Fibroblast of skin of back (primary cell): ENCODE data around the gene RNF130. TPM values are rescaled to one million over a fixed set of nuclear protein-coding genes. Genes with fewer than 3 reads are reported as not detected.

Experiments used
- DNase-seq: peaks from one replicate; pipeline ENCODE4 v3.0.0-alpha.2; 2013
- polyA plus RNA-seq, 2 experiments: library from polyadenylated mRNA; unstranded; fragments of 120-200 nt; gene quantifications; one replicate each; pipeline ENCODE4 v1.2.1, GENCODE V29; 2013; ENCODE audit not compliant: insufficient read length in 2 of 2

RNF130 gene, protein sequence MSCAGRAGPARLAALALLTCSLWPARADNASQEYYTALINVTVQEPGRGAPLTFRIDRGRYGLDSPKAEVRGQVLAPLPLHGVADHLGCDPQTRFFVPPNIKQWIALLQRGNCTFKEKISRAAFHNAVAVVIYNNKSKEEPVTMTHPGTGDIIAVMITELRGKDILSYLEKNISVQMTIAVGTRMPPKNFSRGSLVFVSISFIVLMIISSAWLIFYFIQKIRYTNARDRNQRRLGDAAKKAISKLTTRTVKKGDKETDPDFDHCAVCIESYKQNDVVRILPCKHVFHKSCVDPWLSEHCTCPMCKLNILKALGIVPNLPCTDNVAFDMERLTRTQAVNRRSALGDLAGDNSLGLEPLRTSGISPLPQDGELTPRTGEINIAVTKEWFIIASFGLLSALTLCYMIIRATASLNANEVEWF
- polyA plus RNA-seq (2013, experiment 1 of 2; ENCODE audit: insufficient read length) = 28.4 TPM
- 32.1 TPM for polyA plus RNA-seq (2013, experiment 2 of 2; ENCODE audit: insufficient read length)

DNA sequence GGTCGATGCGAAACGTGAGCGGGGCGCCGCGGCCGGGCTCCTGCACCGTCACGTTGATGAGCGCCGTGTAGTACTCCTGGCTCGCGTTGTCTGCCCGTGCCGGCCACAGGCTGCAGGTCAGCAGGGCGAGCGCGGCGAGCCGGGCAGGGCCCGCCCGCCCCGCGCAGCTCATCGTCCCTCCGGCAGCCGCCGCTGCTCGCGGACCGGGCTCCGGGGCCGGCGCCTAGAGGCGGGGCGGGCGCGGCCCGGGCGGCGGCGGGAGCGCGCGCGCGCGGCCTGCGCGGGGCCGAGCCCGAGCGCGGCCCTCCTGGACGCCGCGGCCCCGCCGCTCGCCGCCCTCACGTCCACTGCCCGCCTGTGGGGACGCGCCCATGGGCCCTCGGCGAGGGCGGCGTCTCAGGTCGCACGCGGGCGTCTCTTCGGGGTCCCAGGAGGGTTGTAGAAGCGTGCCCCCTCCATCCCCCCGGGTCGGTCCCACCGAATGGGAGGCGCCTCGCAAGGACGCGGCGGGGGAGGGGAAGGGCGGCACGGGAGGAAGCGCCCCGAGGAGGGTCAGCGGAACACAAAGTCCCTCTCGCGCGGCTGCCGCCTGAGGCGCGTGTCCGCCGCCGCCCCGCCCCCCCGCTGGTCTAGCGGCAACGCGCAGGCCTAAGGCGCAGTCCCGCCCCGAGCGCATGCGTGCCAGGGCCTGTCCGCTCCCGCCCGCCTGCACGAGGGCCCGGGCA, at the start of gene RNF130:
TSS of gene RNF130 (minus strand) at position 229 of the 725 bp plus-strand sequence. CDS start at position 172, 57 bp downstream.
- peak; percentile 91 for DNase-seq

DNA sequence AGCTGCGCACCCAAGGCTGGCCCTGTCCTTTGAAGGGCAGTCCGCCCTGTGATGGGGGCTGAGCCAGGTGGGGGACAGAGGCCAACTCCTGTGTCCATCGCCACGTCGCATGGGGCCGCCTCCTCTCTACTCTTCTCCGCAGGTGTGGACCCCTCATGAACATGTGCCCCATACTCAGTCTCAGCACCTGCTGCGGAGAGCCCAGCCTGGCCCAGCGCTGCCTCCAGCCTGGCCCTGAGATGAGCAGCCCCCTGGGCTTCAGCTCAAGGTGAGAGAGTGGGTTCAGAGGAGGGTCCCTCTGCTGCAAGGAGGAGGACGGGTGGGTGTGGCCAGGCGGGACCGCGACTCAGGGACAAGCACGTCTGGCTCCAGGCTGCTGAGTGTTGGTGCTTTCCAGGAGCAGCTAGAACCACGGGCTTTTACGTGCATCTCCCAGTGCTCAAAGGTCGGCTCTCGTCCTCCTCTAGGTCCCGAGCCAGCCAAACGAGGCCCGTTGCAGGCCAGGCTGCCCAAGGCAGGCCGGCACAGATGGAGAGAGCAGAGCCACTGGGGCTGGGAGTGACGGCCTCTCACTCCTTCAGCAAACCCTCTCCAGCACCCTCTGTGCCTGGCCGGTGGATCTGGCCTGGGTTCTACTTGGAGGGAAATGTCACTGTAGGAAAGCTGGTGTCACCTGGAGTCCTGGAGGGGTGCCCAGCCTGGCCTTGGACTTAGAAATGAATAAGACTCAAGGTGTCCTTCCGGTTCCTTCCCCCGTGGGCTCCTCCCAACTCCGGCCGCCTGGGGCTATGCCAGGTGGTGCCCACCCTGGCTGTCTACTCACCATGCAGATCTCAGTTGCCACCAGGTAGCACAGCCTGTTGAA, 48.9 kb upstream of the RNF130 start:
- DNase-seq = no peak

DNA sequence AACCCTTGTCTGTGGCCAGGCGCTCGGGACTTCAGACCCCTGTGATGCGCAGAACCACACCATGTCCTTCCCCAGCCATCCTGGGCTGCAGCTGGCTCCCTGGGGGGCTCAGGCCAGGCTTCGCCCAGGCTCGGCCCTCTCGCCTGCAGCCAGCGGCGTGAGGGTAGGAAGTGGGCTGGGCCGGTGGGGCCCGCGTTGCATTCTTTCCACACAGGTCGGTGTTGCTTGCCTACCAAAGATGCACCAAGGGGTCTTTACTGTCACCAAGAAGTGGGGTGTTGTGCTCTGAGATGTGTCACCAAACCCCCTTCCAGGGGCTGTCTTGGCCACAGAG, 48.3 kb upstream of the RNF130 start:
- no peak for DNase-seq

DNA sequence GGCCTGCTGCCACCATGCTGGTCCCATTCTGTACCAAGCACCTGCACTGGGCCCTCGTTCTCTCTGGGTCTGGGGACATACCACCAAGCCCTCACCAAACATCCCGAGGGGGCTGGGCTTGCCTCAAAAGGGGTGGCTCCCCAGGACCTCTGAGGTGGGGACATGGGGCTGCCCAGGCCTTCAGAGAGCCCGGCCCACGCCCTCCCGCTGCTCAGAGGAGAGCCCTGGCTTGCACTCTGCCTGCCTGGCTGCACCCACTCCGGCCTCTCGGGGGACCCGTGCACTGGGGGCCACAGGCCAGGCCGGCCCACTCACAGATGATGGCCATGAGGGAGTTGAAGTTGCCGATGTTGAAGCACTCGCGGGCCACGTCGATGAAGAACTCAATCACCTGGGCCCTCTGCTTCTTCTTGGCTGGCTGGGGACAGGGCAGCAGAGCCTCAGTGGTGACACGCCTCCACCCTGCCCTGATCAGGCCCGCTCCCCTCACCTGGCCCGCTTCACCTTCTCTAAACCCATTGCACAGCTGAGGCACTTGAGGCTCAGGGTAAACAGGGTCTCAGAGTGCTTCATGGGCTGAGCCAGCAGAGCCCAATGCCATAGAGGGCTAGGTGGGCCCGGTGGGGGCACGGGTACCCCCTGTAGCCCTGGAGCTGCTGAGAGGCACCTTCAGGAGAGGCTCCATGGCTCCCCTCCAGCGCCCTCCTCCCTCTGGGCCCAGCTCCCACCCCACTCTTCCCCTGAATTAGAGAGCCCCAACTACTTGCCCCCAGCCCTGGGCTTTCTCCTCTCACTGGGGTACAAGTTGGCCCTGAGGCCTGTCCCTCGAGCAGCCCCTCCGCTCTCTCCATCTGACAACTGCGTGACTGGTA, 47.7 kb upstream of the RNF130 start:
- DNase-seq = no peak

DNA sequence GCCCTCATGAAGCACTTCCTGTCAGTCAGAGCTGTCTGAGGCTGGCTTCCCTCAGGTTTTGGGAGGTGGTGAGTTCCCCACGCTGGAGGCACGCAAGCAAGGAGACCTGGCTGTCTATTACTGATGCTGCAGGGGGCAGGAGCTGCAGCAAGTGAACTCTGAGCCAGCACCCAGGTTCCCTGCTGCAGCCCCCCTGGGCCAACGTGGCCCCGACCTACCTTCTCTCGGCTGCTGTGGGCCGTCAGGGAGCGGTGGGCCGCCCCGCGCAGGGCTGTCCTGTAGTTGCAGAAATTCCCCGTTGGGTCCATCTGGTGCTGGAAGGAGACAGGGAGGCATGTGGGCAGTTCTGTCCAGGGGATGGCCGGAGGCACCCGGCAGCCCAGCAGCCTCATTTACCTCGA, 46.8 kb upstream of the RNF130 start:
- DNase-seq = no peak

DNA sequence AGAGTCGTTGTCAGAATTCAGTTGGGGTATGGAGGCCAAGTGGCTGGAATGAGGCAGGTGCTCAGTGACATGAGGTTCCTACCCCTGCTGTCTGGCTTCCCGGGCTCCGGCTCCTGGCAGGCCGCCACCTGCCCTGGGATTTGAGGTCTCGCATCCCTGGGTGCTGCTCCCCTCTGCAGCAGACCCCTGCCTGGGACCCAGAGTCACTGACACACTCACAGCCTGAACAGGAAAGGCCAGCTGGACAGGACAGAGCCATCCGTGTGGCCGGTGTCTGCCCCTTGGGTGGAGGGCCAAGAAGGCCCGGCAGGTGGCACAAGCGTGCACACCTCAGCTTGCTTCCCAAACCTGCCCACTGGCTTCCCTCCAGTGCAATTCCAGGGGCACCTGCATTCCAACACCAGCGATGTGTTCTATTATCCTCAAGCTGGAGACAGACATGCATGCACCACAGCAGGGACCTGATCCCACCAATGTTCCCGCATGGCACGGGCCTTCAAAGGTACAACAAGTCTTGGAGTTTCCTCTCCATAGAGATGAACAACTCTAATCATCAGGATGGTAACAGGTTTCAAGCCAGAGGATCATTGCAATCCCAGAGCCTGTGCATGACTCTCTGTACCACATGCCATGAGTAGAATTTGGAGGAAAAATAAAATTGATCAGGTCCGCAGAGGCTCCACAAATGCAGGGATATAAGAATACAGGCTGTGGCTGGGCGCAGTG, 45.6 kb upstream of the RNF130 start:
- no peak for DNase-seq

DNA sequence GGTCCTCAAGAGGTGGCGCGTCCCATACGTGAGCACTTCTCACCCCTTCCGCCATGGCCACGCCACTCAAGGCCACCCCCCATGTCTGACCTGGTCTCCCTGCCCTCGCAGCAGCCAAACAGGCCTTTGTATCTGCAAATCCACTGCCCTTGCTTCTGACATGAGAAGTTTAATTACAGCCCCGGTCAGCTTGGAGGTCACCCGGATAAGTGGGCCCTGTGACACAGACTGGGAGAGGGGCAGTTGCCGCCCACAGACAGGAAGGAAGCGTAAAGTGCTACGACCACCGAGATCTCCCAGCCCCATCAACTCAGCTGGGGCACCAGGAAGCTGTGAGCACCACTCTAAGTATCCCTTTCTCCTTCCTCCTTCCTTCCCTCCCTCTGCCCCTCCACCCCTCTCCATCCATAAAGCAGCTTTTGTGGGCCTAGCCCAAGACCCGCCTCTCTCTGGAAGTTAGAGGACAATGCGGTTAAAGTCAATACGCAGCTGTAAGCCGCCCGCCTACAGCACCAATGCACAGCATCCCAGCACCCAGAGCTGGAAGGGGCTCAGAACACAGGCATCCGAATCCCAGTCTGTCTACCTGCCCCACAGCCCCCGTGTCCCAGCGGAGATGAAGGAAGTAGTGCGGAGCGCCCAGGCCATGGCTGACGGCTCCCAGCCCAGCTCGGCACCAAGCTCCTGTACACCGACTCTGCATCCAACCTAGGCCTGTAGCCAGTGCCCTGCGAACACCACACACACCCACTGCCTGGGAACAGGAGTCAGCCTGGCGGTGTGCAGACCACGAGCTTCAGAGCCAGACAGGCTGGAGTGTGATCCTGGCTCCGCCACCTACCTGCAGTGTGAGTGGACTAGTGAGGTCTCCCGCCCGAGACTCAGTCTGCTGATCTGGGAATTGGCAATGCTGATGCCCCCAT, 44.8 kb upstream of the RNF130 start:
- no peak for DNase-seq

DNA sequence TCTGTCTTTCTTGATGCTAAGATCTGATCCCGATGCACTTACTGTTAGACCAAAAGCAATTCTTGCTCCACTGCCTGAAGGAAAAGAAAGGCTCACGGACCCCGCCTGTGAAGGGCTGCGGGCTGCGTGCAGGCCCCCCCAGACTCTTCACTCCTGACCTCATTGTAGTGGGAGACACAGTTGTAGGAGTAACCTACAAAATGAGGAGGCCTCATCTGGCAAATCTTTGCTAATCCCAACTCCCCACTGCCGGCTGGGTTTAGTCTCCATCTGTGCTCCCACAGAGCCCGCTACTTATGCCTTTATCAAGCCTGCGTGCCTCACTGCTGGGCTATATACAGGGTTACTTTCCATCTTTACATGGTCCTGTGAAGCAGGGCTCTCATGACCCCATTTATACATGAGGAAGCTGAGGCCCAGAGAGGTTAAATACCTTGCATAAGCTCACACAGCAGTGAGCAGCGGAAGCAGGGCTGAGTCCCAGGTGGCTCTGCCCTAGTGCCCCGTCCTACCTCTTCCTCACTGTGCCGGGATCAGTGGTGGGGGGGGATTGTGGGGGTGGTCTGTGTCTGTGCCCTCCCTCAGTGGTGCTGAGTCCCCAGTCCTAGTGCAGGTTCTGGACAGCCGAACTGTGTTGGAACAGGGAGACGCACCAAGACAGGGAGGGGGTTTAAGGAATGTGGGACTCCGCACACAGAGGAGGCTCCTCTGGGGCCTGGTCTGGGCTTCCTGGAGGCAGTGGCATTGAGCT, 43.9 kb upstream of the RNF130 start:
- DNase-seq = no peak

DNA sequence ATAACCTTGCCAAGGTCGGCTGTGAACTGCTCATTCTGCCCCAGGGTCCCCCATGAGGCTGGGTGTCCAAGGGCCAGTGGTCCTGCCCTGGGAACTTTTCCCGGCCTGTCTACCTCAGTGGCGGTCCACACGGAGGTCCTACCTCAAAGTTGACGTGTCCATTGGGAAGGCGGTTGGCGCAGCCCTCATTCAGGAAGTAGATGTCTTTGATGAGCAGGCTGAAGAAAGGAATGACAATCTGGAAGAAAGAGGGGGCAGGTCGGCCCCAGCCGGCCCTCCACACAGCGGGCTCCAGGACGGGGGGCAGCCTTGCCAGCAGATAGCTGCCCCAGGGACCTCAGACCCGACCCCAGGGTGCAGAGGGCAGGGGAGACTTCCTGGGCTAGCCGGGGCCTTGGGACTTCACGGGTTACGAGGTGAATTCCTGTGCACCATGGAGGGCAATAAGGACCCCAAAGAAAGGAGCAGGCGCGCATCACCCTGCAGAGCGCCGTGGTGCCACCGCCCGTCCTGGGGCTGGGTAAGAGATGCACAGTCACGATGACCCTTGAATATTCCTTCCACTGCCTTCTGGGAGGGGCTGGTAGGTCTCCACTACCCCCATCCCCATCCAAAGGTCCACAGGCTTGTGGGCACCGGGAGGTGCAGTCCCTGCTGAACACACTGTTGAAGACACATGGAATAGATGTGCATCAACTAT, 42.9 kb upstream of the RNF130 start:
- no peak for DNase-seq

DNA sequence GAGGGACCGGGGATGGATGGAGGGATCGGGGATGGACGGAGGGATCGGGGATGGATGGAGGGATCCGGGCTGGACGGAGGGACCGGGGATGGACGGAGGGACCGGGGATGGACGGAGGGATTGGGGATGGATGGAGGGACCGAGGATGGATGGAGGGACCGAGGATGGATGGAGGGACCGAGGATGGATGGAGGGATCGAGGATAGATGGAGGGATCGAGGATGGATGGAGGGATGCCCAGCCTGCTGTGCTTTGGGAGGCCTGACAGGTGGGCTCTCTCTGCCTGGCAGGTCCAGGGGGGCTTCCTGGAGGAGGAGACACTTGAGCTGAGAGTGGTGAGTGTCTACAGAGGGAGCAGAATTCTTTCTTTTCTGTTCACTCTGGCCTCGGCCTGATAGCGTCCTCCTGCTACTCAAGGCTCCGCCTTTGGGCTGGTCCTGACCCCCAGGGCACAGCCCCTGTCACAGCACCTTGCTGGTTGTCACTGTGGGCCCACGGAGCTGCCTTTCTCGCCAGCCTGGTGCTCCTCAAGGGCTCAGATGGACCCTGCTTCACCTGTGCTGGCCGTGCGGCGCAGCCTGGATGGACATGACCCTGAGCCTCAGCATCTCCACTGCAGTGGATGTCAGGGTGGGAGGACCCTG, 42.2 kb upstream of the RNF130 start:
- DNase-seq = no peak

DNA sequence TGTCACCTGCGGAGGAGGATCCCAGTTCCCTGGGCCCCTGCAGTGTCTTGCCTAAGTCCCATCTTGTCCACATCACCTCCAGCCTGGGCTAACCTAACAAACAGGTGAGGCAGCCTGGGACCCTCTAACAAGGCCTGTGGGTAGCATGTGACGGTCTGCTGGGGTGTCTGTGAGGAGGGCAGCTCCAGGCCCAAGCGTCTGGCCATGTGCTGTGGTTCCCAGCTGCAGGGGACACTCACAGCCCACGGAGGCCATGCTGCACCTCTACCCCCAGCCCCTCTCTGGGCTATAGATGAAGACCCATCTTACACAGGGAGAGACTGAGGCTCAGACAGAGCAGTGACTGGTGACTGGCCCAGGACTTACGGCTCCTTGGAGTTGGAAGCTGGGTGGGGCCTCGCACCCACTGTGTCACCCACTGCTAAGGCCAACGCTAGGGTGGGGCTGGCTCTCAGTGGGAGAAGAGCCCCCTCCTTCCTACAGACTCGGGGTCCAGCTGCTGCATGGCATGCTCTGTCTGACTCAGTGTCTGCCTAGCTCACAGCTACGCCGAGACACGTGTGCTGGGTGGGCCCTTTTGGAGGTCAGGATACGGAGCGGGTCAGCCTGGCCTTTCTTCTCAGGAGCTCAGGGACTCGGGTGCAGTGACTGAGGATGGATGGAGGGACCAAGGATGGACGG, 40.8 kb upstream of the RNF130 start:
- no peak for DNase-seq

DNA sequence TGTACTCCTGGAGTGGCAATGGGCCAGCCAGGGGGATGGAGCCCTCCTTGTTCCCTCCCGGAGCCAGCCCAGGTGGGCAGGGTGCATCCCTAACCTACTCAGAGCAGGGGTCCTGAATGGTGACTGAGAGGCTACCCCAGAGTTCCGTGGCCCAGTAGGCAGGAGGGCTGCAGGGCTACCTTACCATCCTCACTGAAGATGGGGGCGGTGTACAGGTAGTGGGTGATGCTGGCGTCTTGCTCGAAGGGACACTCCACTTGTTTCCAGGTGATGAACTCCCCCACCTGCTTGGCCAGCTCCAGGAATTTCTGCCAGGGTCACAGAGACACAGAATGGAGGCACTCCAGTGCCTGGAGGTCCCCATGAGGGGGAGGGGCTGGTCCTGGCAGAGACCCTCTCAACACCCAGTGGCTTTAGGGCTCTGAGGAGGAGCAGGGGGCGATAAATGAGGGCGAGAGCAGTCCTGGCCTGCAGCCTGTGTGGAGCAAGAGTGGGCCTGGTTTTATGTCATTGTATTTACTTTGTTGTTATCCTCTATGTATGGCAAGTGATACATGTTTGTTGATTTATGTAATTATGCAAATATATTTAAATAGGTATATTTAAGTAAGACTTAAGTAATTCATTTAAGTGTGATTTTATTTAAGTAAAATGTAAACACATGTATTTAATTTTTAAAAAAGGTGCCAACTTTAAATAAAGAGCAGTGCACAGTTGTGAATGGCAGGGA, 39.9 kb upstream of the RNF130 start:
- DNase-seq = no peak

DNA sequence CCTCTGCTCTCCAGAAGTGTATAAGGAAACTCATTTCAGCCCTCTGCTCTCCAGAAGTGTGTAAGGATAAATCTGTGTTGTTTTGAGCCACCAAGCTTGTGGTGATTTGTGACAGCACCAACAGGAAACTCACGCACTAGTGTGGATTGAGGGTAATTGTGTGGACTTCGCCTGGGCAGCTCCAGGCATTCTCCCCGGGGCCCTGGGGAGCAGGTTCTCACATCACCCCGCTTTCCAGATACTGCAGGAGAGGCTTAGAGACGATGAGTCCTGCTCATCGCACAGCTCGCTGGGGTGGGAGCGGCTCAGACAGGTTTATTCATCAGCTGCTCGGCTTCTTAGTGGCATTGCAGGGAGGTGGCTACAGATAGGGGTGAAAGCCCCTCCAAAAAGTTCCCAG, 38.4 kb upstream of the RNF130 start:
- DNase-seq = no peak

DNA sequence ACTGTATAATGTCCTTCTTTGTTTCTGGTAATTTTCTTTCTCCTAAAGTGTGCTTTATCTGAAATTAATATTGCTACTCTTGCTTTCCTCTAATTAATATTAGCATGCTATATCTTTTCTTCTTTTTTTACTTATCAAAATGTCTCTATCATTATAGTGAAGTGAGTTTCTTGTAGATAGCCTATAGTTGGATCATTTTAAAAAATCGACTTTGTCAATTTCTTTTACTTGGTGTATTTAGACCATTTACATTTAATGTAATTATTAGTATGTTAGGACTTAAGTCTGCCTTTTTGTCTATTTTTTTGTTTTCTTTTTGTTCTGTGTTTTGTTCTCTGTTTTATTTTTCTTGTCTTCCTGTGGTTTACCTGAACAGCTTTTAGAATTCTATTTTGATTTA, 35.4 kb upstream of the RNF130 start:
- no peak for DNase-seq

DNA sequence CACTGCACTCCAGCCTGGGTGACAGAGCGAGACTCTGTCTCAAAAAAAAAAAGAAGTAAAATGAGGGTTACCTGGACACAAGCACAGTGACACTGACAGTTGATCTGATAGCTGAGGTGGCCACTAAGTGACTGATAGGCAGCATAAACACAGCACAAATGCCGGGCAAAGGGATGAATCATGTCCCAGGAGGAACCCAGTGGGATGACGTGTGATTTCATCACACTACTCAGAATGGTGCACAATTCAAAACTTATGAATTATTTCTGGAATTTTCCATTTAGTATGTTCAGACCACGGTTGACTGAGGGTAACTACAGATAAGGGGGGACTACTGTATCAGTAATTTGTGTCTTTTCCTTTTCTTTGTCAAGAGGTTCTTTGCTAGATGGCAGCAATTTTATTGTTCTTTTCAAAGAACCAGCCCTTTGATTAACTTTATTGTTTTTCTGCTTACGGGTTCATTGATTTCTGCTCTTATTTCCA, 34.3 kb upstream of the RNF130 start:
- DNase-seq = peak; percentile 53

DNA sequence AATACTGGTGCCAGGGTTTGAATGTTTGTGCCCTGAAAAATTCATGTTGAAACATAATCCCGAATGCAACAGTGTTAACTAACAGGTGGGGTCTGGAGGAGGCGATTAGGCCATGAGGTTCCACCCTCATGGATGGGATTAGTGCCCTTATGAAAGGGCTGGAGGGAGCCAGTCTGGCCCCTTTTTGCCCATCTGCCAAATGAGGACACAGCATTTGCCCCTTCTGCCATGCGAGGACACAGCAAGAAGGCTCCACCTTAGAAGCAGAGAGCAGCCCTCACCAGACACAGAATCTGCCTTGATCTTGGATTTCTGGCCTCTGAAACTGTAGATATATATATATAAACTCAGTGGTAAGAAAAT, 32.6 kb upstream of the RNF130 start:
- DNase-seq = no peak
